NCI-H446 treated with DMSO at 0.1 percent for 48 hours (cell line): ENCODE measurements around the gene TRIML2.
"Not testable (repeated sequence)": the region's sequence is repeated elsewhere in the genome, so short reads cannot be mapped to it uniquely, and the experiment has no call there.

Experiments used
- DNase-seq: peaks from one replicate; lab custom pipeline; 2025; lab: John Stamatoyannopoulos, UW

TRIML2 gene

DNA sequence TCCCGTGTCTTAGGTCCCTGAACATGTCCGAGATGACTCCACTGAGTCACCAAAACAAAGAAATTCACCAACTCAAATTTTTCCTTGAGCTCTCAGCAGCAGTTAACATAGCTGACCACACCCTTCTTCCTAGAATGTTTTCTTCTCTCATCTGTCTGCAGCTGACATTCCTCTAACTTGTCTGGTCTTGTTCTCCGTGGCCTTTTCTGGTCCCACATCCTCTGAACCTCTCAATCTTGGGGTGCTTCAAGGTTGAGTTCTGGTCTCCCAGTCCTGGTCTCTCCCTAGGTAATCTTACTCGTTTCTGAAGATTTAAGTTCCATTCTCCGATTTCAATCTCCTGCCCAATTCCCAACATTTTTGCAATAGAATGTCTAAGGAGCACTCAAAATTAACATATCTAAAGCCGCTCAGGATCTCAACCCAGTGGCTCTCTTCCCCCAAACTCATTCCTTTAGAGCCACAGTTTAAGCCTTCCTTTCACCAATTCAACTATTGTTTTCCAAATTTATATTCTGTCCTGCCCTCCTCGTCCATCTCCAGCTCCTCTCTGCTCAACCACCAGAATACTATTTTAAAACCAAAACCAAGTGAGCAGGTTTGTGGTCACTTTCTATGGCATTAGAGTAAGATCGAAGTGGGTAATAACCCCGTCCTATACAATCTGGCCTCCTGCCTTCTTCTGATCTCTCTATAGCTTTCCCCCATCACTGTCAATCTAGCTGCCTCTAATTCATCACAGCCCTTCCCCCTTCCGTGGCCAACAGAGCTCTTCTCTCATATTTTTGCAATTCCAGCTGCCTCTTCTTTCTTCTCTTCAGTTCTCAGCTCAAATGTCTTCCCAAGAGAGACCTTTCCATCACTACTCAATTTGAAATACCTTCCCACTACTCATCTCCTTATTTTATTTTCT, 1.2 kb downstream of the TRIML2 start:
- no peak for DNase-seq

DNA sequence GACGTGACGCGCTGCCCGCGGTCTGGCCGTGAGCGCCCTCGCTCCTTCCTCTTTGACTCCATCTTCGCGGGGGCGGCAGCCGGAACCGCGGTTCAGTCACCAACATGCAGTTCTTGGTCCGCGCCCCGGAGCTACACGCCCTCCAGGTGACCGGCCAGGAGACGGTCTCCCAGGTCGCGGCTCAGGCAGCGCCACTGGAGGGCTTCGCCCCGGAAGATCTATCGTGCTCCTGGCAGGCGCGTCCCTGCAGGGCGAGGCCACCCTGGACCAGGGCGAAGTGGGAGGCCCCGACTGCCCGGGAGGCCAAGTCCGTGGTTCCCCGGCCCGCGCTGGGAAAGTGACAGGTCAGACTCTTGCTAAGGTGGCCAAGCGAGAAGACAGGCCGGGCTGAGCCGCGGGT, 2.9 kb downstream of the TRIML2 start:
- no peak for DNase-seq

DNA sequence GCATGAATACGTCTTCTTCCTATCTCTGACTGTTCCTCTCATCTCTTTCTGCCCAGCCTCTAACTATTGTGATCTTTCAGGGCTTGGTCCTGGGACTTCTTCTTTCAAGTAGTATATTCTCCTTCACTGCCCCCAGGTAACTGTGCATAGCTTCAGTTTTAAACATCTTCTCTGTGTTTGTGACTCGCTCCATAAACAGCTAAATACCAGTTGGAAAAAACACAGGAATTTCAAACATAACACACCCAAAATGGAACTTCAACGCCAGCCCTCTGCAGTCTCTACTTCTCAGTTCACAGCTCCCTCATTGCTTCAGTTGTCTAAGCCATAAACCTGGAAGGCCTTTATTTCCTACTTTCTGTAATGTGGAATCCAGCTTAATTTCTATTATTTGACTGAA, 16.6 kb downstream of the TRIML2 start:
- DNase-seq: no peak

DNA sequence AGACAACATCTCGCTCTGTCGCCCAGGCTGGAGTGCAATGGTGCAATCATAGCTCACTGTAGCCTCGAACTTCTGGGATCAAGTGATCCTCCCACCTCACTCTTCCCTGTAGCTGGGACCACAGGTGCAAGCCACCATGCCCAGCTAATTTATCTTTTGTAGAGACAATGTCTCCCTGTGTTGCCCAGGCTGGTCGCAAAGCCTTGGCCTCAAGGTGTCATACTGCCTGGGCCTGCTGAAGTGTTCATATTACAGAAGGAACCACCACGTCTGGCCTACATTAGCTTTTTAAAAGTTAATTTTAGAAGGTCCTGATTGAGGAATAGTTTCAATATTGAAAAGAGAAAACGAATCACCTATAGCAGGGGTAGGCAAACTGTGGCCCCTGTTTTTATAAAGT, 22.5 kb downstream of the TRIML2 start:
- no peak for DNase-seq

DNA sequence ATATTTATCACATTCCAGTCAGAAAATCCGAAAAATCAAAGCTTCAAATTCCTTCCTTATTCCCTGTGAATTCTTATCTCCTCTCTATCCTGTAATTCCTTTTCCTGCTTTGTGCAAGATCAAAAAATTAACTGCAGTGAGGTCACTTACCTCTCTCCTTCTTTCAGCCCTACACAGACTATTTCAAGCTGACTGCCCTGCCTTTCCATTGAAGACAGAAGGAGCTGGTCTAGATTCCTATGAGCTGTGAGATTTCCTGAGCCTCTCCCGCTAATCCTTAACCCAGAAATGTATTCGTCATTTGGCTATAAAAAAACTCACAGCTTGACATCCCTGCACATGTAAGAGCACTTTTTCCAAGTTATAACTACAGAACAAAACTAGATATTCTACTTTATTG, 26.6 kb downstream of the TRIML2 start:
- no peak for DNase-seq

DNA sequence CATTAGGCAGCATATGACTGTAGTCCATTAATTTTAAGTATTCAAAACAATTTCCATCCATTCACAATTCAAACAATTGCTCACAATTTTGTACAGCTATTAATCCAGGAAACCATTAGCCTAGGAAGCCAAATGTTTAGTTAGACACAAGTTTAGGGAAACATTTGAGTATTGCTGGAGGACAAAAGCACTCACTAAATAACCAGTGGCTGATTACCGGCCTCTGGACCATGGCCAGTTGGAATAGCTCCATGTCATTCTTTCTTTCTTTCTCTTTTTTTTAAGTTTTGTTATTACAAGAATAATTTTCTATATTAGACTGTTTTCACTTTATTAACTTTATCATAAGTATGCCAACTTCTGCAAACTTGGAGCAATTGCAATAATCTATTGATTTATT, 31.3 kb downstream of the TRIML2 start:
- no peak for DNase-seq

DNA sequence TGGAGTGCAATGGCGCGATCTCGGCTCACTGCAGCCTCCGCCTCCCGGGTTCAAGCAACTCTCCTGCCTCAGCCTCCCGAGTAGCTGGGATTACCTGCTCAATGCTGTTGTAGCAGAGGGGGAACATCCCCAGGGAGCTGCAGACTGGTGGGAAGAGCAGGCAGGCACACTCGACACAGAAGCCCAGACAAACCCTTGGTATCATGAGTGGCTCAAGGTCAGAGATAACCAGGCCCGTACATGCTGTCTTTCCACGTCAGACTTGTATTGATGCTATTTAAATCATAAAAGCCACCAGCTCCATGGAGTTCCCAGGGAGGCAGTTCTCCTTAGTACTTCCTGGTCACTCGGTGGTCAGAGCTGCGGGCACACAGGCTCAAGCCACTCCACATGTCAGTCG, 33.2 kb downstream of the TRIML2 start:
- DNase-seq: no peak

DNA sequence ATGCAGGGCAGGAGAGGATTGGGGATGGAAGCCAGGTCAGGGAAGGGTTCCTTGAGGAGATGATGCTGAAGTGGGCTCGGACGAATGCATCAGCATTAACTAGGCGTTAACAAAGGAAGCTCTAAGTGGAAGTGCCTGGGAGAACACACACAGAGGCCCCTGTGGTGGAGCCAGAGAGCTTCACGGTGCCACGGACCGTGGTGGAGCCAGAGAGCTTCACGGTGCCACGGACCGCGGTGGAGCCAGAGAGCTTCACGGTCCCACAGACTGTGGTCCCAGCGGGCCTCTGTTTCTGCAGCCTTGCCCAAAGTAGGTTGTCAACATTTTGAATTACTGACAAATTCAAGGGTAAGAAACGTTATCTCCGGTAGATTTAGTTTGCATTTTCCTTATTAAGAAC, 48.3 kb downstream of the TRIML2 start:
- DNase-seq: no peak

DNA sequence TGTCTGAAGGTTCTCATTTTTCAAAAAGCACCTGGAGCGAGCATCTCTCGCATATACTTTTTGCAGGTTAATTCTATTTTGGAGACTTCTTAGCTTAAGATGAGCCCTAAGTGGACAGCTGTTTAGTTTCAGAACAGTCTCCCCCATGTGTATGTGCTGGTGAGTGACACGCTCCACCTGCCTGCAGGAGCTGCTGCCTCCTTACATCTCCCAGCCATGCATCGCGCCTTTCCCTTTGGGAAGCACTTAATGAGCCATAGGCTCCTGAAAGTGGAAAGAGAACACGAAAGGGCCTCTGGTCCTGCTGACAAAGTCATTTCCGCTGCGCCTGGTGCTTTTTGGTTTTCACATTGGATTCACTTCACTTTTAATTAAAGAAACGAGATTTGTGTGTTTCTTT, 56.1 kb downstream of the TRIML2 start:
- DNase-seq: no peak

DNA sequence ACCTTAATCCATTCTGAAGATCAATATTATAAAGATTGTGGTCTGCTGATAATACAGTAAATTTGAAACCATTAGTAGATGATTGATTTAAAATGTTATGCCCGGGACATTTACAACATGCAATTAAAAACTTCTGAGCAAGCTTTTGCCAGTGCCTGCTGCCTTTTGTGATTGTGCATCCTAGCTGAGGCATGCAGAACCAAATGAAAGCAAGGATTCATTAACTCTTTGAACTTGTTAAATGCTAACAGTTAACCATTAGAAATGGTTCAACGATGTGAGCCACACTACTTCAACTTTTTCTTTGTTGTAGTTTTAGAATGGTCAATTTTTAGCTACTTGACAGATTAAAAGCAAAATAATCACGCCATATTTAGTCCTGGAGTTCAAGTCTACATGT, 62.7 kb downstream of the TRIML2 start:
- no peak for DNase-seq

DNA sequence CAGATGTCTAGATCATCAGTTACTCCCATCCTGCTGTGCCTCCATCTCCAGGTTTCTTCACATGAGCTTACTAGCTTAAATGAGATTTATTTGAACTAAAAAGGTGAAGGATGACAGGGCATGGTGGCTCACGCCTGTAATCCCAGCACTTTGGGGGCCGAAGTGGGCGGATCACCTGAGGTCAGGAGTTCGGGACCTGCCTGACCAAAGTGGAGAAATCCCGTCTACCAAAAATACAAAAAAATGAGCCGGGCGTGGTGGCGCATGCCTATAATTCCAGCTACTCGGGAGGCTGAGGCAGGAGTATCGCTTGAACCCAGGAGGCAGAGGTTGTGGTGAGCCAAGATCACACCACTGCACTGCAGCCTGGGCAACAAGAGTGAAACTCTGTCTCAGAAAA, 63.9 kb downstream of the TRIML2 start:
- not testable (repeated sequence) for DNase-seq

DNA sequence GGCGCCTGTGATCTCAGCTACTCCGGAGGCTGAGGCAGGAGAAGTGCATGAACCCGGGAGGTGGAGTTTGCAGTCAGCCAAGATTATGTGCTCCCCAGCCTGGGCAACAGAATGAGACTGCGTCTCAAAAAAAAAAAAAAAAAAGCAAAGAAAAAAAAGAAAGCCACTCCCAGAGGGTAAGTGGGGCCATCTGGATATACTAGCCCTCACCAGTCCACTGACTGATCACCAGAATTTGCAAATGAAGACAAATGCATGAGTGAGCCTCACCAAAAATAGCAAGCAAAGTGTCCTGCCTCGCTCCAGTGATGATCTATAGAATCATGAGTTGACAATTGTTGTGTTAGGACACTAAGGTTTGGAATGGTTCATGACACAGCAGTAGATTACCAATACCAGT, 66.2 kb downstream of the TRIML2 start:
- DNase-seq: no peak

DNA sequence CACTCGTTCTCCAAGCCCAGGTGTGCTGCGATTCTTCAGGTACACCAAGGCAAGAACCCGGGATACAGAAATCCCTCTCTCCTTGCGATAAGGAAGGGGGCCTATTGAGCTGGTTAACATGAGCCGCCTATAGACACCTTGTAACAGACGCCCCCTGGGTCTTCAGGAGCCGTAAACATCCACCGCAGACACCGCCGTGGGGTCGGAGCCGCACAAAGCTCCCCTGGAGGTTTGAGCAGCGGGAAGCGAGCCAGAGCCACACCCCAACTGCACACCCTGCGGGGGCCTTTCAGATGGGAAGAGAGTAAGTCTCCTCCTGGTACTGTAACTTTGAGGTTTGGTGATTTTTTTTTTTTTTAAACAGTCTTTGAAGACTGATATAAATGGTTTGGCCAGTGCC, 67.2 kb downstream of the TRIML2 start:
- DNase-seq: no peak

DNA sequence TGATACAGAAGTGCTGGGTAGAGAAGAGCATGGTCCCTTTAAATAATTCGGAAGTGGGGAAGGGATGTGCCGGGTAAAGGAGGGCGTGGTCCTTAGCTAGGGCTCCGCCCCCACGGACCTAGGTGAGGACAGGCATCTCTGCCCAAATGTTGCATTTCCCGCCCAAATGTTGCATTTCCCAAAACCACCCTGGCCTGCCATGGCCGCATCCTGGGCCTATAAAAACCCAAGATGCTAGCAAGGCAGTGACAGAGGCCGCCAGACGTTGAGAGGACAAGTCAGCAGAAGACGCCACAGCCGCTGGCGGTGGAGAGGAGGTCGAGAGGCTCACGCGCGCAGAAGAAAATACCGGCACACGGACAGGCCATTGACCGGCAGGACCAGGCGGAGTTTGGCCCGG, 67.7 kb downstream of the TRIML2 start:
- no peak for DNase-seq
